Sigmoid colon (tissue), 4 donors: Measurements from ENCODE around the gene FGFR4.

Experiments used
- POLR2A ChIP-seq, 2 donors: fragments of 450-650 bp; IDR thresholded peaks; one replicate each; pipeline ENCODE4 v1.6.1; 2016; ENCODE audit warnings: antibody characterized with exemption in 2 of 2, mild to moderate bottlenecking in 2 of 2, moderate library complexity in 2 of 2
- POLR2AphosphoS5 ChIP-seq, 4 donors: sonication (generic); formaldehyde crosslinking; IDR thresholded peaks; one replicate each; pipeline ENCODE4 v1.6.1; 2017; ENCODE audit warnings: antibody characterized with exemption in 4 of 4
- TF ChIP-seq, protein P1 (sequence below), 4 experiments: fragments of 450-650 bp in 3 of 4; fragments of 200-600 bp in 1 of 4; IDR thresholded peaks; one replicate each; pipeline ENCODE4 v1.5.1; 2016 to 2019; ENCODE audit warnings: antibody characterized with exemption in 4 of 4, mild to moderate bottlenecking in 3 of 4, moderate library complexity in 2 of 4

DNA sequence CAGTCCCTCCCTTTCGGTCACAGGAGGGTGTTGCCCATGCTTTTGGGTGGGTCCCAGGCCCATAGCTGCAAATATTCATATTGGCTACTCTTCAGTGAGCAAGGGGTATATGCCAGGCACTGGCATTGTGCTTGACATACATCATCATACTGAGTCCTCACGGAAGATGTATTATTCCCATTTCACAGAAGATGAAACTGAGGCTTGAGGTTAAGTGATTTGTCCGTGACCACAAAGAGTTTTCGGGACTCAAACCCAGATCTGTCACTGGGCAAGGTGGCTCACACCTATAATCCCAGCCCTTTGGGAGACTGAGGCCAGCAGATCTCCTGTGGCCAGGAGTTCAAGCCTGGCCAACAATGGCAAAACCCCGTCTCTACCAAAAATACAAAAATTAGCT lies 6.5 kb upstream of the FGFR4 start:
- TF ChIP-seq, protein P1, sequence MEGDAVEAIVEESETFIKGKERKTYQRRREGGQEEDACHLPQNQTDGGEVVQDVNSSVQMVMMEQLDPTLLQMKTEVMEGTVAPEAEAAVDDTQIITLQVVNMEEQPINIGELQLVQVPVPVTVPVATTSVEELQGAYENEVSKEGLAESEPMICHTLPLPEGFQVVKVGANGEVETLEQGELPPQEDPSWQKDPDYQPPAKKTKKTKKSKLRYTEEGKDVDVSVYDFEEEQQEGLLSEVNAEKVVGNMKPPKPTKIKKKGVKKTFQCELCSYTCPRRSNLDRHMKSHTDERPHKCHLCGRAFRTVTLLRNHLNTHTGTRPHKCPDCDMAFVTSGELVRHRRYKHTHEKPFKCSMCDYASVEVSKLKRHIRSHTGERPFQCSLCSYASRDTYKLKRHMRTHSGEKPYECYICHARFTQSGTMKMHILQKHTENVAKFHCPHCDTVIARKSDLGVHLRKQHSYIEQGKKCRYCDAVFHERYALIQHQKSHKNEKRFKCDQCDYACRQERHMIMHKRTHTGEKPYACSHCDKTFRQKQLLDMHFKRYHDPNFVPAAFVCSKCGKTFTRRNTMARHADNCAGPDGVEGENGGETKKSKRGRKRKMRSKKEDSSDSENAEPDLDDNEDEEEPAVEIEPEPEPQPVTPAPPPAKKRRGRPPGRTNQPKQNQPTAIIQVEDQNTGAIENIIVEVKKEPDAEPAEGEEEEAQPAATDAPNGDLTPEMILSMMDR (IDR thresholded peaks at IDR 0.05): no peak
- TF ChIP-seq POLR2A (IDR thresholded peaks at IDR 0.05) (no peak), POLR2AphosphoS5 (IDR thresholded peaks at IDR 0.05) (no peak)
